Glomerular visceral epithelial cell (primary cell): Measurements from ENCODE around the gene SLC16A5.
"Not testable (repeated sequence)": the region's sequence is repeated elsewhere in the genome, so short reads cannot be mapped to it uniquely, and the experiment has no call there.

ENCODE experiments used
- DNase-seq: peaks from one replicate; pipeline ENCODE4 v3.0.0-alpha.2; 2016; ENCODE audit errors: extremely low spot score

Gene SLC16A5

GRCh38 chr17:75110234-75110937 lies 22.6 kb downstream of the SLC16A5 start:
- no peak for DNase-seq

- no peak for DNase-seq
Observed at GRCh38 chr17:75111777-75112335, 24.1 kb downstream of the SLC16A5 start.

- DNase-seq = peak; percentile 91
Observed at GRCh38 chr17:75113798-75114551, 26.2 kb downstream of the SLC16A5 start.

GRCh38 chr17:75114552-75115314 lies 27.0 kb downstream of the SLC16A5 start:
- no peak for DNase-seq

GRCh38 chr17:75115555-75115954 lies 27.8 kb downstream of the SLC16A5 start:
- DNase-seq = no peak

GRCh38 chr17:75116737-75117136 lies 29.0 kb downstream of the SLC16A5 start:
- no peak for DNase-seq

- no peak for DNase-seq
Observed at GRCh38 chr17:75118307-75118706, 30.6 kb downstream of the SLC16A5 start.

- DNase-seq = peak; percentile 99
Observed at GRCh38 chr17:75124041-75124818, 36.5 kb downstream of the SLC16A5 start.

GRCh38 chr17:75124819-75125162 lies 37.0 kb downstream of the SLC16A5 start:
- DNase-seq = no peak

GRCh38 chr17:75125984-75126383 lies 38.2 kb downstream of the SLC16A5 start:
- DNase-seq = no peak

GRCh38 chr17:75126954-75127353 lies 39.2 kb downstream of the SLC16A5 start:
- no peak for DNase-seq

GRCh38 chr17:75127936-75128335 lies 40.2 kb downstream of the SLC16A5 start:
- DNase-seq = not testable (repeated sequence)

GRCh38 chr17:75128694-75129505 lies 41.1 kb downstream of the SLC16A5 start:
- no peak for DNase-seq

GRCh38 chr17:75129576-75129975 lies 41.8 kb downstream of the SLC16A5 start:
- no peak for DNase-seq

GRCh38 chr17:75130059-75130631 lies 42.4 kb downstream of the SLC16A5 start:
- no peak for DNase-seq

- peak; percentile 76 for DNase-seq
Observed at GRCh38 chr17:75130632-75131277, 43.0 kb downstream of the SLC16A5 start.

- DNase-seq = peak; percentile 87
Observed at GRCh38 chr17:75131278-75132017, 43.7 kb downstream of the SLC16A5 start, which contains the start of gene NT5C. TSS of gene NT5C (minus strand) at chr17:75131742. CDS start at chr17:75131707, 35 bp downstream.

GRCh38 chr17:75132018-75133000 lies 44.6 kb downstream of the SLC16A5 start:
- not testable (repeated sequence) for DNase-seq
